Measurements from ENCODE around the gene TMEM87B.

TMEM87B gene

GRCh38 chr2:112054847-112055729, at the start of gene TMEM87B:
Gene TMEM87B (plus strand): TSS chr2:112055269. CDS start chr2:112055592, 323 bp downstream.
- DNase-seq: peak; percentile 88

- DNase-seq: no peak
These were observed 49.5 kb upstream of the TMEM87B start for GRCh38 chr2:112005406-112006075.

DNA sequence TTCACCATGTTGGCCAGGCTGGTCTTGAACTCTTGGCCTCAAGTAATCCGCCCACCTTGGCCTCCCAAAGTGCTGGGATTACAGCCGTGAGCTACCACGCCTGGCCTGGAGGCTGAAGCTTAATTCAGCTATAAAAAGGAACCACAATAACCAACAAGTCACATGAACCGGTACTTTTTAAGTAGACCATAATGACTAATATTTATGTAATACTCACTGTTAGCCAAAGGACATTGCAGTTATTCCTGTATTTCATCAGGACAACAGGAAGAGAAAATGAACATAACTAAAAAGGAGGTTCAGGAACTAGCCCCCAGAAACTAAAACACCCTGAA, 49.0 kb upstream of the TMEM87B start:
- no peak for DNase-seq

DNA sequence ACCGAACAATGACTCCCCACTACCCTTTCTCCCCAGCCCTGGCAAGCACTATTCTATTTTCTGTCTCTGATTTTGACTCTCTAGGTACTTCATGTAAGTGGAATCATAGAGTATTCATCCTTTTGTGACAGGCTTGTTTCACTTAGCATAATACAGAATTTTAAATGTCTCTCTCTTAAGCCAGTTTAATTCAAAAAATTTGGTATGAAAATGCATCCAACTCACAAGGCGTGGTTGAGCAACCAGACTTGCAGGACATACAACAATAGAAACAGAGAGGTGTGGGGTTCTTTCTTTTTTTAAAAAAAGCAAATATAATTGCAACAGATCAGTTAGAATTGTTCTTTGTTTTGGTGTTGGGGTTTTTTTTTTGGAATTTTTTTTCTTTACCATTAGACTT, 47.6 kb upstream of the TMEM87B start:
- DNase-seq: no peak

- DNase-seq: no peak
These were observed 46.1 kb upstream of the TMEM87B start for GRCh38 chr2:112008910-112009485.

DNA sequence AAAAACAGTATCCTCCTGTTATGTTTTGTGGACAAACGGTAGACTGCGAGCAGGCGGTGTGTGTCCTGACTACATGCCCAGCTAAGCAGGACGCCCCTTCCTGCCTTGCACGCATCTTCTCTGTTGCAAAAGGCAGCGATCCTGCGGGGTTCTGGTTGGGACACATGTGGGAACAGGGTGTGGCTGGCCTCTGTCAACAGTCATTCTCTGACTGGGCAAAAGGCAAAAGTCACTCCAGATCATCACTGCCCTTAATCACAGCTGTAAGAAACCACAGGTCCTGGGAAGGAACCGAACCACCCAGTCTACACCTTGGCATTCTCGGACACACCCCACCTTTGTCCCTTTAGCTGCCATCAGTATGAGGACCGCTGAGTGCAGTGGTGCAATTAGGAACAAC, 44.3 kb upstream of the TMEM87B start:
- no peak for DNase-seq

DNA sequence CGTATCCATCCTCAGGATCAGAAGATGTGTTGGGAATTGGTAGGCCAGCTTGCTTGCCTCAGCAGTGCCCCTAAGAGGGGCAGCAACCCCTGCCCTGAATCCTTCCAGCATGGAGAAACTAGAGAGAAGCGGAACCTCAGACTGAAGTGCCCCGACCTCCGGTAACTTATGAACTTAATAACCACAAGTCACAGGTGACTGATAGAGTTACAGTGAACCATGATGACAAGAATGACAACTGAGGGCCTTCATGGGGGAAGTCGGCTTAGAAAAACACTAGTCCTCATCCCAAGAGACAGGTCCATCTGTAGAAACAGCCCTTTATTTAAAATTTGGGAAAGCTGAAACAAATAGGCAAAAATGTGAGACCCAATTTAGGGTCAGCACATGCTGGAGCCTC, 42.5 kb upstream of the TMEM87B start:
- DNase-seq: no peak

DNA sequence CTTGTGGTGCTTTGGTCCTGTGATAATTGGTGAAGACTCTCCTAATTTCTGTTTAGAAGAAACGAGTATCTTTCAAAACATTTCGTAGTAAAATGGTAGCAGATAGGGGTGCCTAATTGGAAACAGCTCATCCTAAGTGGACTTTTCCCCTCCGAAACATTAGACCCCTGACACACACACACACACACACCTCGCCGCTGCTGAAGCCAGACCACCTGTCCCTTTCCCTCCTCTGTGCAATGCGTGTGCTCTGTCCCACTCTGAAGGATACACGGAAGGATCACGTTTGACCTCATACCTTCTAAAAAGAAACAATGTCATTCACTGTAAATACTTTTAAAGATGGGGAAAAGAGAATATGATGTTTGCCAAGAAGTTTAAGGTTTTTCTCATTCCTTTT, 36.2 kb upstream of the TMEM87B start:
- no peak for DNase-seq

DNA sequence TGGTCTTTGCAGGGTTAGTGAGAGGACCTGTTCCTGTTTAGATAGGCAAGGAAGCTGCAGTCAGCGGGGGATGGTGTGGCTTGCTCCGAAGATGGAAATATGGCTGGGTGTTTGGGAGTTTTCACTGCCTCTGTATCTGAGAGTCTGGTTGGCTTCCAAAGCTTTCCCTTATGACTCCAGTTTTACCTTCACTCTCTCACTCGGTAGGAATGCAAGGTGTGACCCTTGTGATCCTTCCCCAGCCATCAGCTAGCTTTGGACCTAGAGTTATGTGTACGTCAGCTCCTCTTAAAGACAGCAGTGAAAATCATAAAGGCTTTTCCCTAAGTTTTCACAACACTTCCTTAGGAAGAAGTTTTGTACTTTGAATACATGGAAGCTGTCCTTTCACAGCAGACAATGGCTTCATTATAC, 35.5 kb upstream of the TMEM87B start:
- no peak for DNase-seq

GRCh38 chr2:112020561-112020960, 34.5 kb upstream of the TMEM87B start:
- DNase-seq: no peak

DNA sequence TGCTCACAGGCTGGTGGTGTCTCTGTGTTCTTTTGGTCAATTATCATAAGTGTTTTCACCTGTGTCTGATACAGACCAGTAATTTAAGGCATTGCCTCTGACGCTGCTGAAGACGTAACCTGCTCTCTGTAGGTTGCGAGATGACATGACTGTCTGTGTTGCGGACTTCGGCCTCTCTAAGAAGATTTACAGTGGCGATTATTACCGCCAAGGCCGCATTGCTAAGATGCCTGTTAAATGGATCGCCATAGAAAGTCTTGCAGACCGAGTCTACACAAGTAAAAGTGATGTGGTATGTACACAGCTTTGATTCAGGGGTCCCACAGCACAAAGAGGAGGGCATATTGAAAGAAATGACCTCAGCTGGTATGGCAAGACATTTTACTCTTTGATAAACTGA, 33.8 kb upstream of the TMEM87B start:
- DNase-seq: no peak

GRCh38 chr2:112021781-112022231, 33.3 kb upstream of the TMEM87B start:
- DNase-seq: no peak

DNA sequence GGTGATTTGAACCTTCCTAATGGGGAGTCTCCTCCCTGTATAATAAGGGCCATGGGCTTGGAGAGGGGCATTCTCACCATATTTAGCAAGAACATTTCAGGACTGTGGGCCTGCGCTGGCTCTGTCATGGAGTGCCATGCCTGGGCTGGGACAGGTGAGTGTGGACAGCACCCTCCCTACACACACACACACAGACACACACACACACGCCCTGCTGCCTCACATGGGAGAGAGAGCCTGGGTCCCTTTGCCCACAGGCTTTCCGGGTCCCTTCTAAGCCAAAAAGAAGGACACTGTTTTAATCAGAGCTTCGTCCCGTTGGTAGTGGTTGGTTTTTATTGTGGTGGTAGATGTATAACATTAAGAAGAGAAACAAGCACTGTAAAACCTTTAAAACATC, 31.4 kb upstream of the TMEM87B start:
- no peak for DNase-seq

DNA sequence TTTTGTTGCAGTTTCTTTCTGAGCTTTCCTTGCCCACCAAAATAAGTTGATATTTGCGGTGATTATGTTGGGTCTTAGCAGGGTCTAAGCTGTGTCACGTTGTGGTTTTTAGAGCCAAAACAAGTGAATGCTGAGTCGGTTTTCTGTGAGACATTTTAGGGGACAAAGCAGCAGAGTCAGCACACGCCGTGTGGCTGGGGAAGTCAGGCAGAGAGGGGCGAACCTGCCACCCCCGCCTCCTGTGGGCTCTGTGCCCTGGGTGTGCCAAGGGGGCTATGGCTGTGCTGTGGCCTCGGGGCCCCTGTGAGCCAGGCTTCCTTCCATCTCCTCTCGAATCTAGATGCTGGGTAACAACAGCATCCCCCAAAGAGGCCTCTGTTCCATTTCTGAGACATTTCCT, 30.8 kb upstream of the TMEM87B start:
- DNase-seq: no peak

GRCh38 chr2:112024896-112025491, 30.1 kb upstream of the TMEM87B start:
- DNase-seq: no peak

GRCh38 chr2:112026509-112026908, 28.6 kb upstream of the TMEM87B start:
- no peak for DNase-seq

DNA sequence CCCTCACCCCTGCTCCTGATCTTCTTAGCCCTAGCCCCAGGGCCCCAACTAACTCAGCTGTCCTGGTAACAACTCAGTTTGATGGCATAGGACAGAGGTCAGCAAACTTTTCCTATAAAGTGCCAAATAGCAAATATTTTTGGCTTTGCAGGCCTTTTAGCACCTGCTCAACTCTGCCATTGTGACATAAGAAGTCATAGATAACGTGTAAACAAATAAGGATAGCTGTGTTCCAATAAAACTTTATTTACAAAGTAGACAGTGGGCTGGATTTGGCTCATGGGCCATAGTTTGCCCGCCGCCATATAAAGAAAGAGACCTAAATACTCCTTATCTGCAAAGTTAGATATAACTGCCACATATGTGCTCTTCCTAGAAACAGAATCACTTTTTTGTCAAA, 27.3 kb upstream of the TMEM87B start:
- no peak for DNase-seq

- no peak for DNase-seq
These were observed 25.9 kb upstream of the TMEM87B start for GRCh38 chr2:112029164-112029563.

DNA sequence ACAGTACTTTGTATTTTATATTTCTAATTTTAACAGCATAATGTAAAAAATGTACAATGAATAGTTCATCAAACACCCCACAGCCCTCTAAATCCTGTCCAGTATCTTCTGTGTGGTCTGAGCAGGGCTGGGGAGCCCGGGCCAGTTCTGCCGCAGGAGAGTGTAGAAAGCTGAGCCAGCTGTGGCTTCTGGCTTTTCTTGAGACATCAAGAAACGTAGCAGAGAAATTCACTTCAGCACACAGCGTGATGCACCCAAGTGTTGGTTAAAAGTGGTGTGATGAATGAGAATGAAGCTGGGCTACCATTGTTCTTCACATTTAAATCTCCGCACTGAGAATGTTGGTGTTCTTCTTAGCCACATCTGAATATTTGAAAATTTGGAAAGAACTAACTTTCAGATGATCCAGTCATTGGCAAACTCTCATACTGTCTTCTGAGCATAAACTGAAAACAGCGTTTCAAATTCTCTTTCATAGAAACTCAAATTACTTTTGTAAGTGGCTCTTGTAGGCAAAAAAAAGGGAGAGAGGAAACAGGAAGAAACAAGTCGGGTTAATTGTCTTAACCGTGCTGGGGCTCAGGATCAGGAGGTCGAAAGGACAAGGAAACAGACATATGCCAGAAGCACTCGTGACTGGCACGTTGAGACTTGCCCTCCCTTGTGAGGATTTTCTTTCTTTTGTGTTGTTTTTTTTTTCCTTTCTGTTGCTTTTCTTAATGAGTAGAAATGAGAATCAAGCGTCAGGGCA, 23.4 kb upstream of the TMEM87B start:
- no peak for DNase-seq

DNA sequence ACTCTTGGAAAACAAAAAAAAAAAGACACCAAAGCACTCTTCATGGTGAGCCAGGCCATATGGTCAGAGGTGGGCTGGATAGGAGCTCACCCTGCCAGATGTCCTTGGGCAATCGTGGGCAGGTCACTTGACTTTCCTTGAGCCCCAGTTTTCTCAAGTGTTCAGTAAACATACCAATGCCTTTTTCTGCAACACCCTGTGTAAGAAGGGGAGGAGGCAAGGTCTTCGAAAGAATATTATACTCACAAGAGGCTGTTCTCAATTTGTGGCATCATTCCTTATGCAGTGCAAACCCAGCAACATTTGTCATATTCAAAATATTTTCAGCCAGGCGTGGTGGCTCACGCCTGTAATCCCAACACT, 22.9 kb upstream of the TMEM87B start:
- DNase-seq: no peak

GRCh38 chr2:112032689-112033465, 22.2 kb upstream of the TMEM87B start:
- no peak for DNase-seq

DNA sequence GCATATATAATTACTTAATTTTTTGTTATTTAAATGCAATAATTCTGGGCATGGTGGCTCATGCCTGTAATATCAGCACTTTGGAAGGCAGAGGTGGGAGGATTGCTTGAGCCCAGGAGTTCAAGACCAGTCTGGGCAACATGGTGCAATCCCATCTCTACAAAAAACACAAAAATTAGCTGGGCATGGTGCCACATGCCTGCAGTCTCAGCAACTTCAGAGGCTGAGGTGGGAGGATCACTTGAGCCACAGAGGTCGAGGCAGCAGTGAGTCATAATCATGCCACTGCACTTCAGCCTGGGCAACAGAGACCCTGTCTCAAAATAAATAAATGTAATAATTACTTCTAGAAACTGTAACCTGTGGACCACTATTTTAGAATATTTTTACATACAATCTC, 21.5 kb upstream of the TMEM87B start:
- no peak for DNase-seq

Measured in NCI-H1092 treated with DMSO at 0.1 percent for 48 hours (cell line).